Stimulated activated CD8-positive, alpha-beta memory T cell treated with anti-CD3 and anti-CD28 coated beads, Interleukin-15, amount 100 ng/mL, for 4 hours (primary cell): ENCODE data around the gene AKT1S1.
"Not testable (repeated sequence)": the region's sequence is repeated elsewhere in the genome, so short reads cannot be mapped to it uniquely, and the experiment has no call there.

Source experiments
- DNase-seq, 2 donors: peaks; one replicate each; pipeline ENCODE4 v3.0.0-alpha.2; 2020; ENCODE audit warnings: low read depth in 2 of 2

The AKT1S1 gene

DNA sequence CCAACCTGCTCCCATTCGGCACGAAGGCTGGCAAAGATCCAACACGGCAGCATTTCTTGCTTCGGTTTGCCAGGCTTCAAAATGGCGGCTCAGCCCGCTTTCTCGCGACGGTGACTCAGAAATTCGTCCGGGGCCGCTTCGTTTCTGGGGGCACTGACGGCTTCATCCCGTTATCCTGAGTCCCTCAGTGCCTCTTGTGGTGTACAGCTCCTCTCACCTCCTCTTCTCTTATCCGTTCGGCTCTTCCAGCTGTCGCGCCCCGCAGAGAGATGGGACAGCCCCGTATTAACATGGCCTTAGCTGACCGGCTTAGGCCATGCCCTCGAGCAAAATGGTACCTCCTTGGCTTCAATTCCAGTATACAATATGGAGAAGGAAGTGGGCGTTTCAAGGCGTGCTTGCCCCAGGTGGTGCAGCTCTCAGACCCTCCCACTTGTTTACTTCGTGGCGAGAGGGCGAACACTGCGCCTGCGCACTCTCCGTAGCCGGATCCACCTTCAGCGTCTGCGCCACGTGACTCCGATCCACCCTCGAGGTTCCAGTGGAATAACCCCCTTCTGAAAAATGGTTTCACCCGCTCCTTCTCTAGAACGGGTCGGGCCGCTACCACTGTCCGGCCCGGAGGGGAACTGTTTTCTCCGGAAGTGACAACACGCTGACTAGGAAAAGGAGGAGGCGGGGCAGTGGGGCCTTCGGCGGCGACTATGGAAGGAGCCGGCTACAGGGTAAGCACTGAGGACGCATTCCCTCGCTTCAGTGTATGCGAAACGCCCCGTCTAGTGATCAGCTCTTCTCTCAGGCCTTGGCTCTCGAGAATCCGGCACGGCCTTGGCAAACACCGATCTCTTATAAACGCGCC, at the start of gene AKT1S1, which contains the start of gene TBC1D17:
Gene AKT1S1, minus strand, starts transcription at position 336 of the 859 bp plus-strand sequence. CDS start 4,060 bp downstream, outside the sequence.
Gene TBC1D17, plus strand, starts transcription at position 683 of the 859 bp plus-strand sequence. Its CDS starts 22 bp downstream, at position 705.
- peak; percentile 97 to 98 for DNase-seq

GRCh38 chr19:49926515-49926914, 49.4 kb upstream of the AKT1S1 start:
- DNase-seq: no peak

GRCh38 chr19:49925486-49925885, 48.3 kb upstream of the AKT1S1 start:
- DNase-seq: no peak

- DNase-seq: not testable (repeated sequence)
Measured at GRCh38 chr19:49924881-49925210, 47.7 kb upstream of the AKT1S1 start.

DNA sequence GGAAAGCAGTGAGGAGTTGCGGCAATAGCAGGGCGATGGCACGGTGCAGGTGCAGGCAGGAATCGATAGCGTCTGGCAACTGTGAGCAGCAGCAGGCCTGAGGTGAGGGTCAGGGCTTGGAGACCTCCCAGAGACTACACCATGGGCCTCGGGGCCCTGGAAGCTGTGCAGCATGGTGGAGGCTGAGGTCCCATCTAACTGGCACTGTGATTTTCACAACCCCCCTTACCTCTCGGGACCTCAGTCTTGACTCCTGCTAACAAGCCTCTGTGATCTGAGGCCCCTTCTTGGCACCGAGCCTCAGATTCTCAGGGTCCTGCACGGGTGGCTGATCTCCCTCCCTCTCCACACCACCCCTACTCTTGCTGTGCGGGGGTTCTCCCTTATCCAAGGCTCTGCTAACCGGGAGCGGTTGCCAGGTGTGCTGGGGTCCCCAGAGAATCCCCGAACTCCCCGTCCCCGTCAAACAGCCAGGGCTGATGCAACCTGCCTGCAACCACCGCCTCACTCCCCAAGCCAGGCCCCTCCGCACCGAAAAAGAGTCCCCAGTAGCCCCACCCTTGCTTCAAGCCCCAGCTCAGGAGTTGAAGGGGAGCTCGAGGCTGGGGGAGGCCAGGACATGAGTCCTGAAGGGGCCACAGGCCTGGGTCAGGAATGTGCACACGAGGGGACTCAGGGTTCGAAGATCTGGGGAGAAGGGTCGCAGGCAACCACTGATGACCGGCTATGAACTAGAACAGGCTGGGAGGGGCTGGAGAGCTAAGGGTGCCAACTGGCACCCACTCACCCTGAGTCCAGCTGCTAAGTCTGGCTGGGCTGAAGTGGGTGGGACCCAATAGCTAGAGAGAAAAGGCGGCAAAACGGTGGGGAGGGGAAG, 47.1 kb upstream of the AKT1S1 start:
- no peak for DNase-seq

GRCh38 chr19:49923055-49924003, 46.2 kb upstream of the AKT1S1 start:
- no peak for DNase-seq

- no peak for DNase-seq
Measured at GRCh38 chr19:49921871-49922795, 45.0 kb upstream of the AKT1S1 start.

GRCh38 chr19:49920624-49921363, 43.6 kb upstream of the AKT1S1 start:
- DNase-seq: no peak

GRCh38 chr19:49918089-49918488, 40.9 kb upstream of the AKT1S1 start:
- DNase-seq: no peak

- no peak for DNase-seq
Measured at GRCh38 chr19:49916839-49917733, 39.9 kb upstream of the AKT1S1 start.

- no peak for DNase-seq
Measured at GRCh38 chr19:49915271-49915670, 38.1 kb upstream of the AKT1S1 start.

DNA sequence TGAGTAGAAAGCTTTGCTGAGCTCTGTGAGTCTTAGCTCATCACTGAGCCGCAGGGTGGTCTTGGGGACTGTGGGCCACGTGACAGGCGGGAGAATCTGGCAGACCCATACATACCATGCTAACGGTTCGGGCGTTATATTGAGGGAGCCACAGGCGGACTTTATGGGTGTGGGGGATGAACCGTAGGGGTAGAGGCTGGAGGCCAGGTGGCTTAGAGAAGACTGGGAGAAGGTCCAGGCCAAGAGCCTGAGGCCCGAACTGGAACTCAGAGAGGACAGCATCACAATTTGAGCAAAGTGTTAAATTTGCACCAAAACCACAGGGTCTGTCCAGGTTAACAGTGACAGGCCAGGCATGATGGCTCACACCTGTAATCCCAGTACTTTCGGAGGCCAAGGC, 36.6 kb upstream of the AKT1S1 start:
- DNase-seq: no peak

DNA sequence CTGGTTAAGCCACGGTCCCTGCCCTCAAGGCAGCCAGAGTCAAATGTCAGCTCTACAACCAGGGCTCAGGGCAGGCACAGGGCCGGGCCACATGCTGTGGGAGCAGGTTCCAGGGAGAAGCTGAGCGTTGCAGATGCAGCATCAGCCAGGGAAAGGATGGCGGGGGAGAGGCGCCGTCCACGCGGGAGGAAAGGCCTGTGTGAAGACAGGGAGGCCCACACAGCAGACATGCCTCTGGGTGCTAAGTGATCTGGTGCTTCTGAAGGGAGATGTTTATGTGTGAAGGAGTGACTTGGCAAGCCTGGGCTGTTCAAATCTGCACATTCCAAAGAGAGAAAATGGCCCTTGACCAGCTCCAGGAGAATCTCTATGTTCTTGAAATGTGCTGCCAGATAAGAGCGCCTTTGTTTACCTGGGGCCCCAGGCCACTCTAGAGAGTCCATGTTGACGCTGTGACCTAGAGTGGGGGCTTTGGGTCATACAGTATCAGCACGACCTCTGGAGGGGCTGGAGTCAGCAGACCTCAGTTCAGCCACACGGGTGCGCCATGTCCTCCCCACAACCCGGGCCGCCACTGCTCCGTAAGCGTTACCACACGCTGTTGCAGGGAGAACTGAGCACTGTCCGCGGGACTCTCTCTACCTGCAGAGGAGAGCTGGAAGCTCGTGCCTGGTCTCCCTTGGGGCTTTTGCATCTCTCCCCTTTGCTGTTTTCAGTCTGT, 36.0 kb upstream of the AKT1S1 start:
- no peak for DNase-seq

GRCh38 chr19:49911381-49912145, 34.4 kb upstream of the AKT1S1 start:
- no peak for DNase-seq

GRCh38 chr19:49910179-49910578, 33.0 kb upstream of the AKT1S1 start:
- no peak for DNase-seq

GRCh38 chr19:49908480-49909420, 31.6 kb upstream of the AKT1S1 start:
- DNase-seq: no peak
